Suppressor macrophage (primary cell): ENCODE data around the gene GSS.

Source experiments
- DNase-seq, 4 experiments: peaks; one replicate each; pipeline ENCODE4 v3.0.0-alpha.2; 2020 to 2022
- total RNA-seq, 17 experiments: gene quantifications; one replicate each; lab custom pipeline; 2026; ENCODE audit warnings: mixed read lengths in 6 of 17, inconsistent platforms in 3 of 17; lab: John Stamatoyannopoulos, UW

Gene GSS
- 44.2 to 89.5 (median 66.3) reads per million in 17 experiments for total RNA-seq

DNA sequence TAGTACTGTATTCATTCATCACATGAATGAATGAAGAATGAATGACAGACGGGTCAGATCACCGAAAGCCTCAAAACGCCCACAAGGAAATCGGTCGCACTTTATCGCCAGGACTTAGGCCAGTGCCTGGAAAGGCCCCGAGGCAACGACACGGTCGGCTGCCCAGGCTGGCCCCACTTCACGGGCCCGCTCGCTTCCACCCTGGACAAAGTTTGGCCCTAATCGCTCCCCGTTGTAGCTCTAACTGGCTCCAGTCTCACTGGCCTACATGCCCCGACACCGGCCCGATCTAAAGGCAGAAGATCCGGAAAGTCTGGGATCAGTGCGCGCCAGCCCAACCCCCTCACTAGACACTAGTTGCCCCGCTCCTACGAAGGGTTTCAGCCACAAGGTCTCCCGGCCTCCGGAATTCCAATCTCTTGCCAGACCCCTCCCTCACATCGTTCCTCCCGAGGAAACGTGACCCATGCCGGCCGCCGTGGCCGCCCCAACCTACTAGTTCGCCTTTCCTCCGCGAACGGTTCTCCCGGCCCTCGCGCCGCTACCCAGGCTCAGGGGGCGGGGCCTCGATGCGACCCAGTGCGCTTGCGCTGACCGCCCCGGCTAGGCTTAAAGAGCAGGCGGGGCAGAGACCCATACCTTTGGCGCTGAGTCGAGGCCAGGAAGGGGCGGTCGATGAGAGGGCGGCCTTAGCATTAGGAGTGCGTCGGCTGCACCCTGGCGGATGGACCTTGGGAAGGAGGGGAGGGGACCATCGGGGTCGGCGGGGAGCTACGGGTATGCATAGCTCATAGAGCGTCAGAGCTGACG is at the start of gene GSS, which contains the start of gene MYH7B:
Gene GSS (minus strand): TSS at position 576 of the 810 bp plus-strand sequence. CDS start 3,954 bp downstream, outside the sequence.
Gene MYH7B (plus strand): TSS at position 638 of the 810 bp plus-strand sequence. CDS start 22,138 bp downstream, outside the sequence.
- peak; percentile 96 to 98 (median 98) for DNase-seq

DNA sequence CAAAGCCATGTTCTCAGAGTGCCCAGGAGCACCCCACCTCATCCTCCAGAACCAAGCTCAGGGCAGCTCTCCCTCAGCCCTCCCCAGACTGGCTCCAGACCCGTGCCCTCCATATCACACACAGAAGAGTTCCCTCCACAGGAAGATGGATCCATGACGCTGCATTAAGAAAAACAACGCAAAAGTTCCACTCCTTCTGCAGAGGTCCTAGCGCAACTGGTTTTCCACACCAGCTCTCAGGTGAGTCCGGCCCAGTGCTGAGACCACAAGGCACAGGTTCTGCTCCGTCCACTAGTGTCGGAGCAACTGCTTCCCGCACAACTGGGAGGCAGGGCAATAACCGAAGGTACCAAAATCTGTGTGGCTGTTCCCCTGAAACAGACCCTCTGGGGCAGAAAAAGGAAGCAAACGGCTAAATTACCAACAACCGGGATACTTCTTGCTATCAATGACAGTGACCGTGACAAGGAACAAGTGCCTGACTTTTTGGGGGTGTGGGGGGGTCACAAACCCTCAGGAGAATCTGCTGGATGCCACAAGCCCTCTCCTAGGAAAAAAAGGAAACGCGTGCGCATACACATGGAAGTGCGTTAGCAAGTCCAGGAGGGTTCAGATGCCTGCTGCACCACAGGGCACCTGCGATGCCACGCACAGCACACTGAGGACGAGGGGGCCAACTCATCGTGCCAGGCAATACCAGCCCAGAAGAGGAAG is 49.3 kb upstream of the GSS start:
- no peak for DNase-seq

DNA sequence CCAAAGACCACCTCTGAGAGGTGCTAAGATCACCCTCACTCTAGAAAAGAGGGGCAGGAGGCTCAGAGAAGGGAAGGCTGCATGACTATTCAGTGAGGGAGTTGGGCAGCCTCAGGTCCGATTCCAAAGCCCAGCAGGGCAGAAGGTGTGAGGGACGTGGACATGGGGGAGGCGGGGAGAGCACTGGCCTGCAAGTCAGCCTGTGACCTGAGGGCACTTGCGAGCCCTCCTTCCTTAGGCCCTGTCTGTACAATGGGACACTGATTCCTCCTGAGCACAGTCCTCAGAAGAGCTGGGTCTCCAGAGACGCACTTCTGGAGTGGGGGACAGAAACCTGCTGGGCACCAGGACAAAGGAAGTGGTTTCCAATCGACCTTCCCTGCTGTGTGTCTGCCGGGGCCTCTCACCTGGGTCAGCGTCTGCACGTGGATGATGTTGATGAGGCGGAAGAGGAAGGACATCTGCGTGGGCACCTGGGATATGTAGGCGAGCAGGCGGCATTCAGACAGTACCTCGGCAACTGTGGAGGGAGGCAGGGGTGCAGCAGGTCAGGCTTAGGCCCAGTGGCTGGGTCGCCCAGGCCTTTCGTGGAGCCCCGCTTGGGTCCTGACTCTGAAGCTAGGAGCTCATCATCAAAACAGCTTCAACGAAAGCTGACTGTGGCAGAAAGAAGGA is 48.6 kb upstream of the GSS start:
- no peak for DNase-seq

DNA sequence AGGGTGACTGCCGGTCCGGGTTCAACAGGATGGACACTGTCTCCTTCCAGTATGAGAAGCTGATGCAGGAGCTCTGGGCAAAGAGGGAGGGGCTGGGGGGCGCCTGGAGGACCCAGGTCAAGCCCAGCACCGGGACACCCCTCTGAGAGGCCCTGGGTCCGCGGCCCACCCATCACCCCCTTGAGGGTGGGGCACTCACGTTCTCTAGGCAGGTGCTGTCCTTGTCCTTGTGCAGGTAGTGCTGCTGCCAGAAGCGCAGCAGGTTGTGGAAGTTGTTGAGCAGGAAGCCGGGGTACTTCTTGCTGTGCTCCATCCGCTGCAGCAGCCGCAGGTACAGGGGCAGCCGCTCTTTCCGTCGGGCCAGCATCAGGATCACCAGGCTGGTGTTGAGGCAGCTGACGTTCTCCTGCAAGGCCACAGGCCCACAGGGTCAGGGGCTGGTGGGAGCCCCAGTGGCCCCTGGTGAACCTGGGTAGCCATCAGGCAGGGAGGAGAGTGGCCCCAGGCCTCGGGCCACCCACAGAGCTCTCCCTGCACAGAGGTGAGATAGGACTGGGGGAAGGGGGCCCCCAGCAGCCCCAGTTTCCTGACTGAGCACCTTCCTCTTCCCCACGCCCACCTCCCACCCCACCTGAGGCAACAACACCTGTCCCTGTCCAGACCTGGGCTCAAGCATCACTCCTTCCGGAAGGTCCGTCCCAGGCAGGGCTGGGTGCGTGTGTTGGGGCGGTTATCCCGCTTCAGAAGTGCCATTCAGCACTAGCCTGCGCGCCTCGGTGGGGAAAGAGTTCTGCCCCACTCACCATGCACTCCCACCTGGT is 47.8 kb upstream of the GSS start:
- no peak for DNase-seq

DNA sequence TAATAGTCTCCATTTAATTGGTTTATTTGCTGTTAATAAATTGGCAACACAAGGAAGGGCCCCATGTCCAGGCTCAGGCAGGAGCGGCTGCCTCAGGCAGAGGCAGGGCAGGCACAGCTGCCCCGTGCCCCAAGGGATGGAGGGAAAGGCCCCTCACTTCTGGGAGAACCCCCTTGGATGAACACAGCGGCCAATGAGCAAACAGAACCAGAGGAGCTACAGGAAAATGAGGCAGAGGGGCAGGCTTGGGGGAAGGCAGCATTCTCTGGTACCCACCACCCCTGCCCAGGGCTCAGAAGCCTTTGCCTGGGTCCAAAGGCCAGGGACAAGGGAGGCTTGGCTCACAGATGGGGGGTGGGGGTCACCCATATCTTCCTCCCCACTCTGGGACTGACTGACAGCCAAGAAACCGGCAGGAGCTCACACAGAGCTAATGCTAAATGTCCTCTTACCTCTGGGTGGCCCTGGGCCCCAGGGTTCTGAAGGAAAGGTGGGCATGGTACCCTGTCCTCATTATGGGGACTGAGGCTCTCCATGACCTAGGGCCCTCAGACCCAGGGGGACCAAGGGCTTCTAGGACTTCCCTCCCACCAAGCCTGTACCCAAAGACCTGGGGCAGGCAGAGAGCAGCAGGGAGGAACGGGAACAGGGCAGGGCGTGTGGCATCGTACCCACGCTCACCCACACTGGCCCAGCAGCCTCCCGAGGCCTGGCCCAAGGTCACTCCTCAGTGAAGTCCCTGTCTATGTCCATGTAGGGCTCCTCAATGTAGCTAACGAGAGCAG is 47.0 kb upstream of the GSS start:
- DNase-seq = no peak

DNA sequence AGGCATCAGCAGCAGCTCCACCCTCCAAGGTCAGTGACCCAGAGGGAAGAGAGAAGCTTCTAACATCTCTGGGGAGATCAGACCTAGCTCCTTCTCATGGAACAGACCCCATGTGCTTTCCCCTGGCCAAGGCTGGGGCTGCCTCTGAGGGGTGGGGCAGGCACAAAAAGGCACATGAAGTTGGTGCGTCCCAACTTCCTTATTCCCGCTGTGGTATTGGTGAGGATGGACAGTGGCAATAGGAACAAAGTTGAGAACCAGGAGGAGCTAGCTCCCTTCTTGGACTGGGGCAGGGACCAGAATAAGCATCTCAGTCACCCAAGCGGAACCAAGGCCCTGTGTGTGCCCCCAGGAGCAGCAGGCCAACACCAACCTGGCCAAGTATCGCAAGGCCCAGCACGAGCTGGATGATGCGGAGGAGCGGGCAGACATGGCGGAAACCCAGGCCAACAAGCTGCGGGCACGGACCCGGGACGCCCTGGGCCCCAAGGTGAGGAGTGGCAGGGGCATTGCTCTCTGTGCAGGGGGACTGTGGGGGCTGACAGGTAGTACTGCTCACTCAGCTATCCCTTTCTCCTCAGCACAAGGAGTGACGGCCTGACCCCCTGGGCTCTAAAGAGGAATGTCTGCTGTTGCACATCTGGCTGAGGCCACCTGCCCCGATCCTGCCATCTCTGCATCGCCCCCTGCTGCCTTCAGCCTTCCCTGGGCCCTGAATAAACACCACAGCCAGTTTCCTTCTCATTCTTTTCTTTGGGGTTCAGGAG is 46.2 kb upstream of the GSS start:
- no peak for DNase-seq

DNA sequence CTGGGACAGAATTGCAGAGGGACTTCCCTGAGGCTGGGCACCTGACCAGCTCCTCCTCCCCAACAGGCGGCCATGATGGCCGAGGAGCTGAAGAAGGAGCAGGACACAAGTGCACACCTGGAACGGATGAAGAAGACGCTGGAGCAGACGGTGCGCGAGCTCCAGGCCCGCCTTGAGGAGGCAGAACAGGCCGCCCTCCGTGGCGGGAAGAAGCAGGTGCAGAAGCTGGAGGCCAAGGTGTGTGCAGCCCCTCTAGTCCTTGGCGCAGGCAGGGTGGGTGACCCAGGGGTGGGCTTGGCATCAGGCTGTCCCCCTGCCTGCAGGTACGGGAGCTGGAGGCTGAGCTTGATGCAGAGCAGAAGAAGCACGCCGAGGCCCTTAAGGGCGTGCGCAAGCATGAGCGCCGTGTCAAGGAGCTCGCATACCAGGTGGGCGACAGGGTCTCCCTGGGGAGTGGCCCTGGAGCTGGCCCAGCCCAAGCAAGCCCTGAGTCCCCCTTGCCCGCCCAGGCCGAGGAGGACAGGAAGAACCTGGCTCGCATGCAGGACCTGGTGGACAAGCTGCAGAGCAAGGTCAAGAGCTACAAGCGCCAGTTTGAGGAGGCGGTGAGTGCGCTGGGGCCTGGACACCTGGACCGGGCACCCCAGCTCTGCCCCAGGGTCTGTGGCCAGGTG is 45.5 kb upstream of the GSS start:
- no peak for DNase-seq

DNA sequence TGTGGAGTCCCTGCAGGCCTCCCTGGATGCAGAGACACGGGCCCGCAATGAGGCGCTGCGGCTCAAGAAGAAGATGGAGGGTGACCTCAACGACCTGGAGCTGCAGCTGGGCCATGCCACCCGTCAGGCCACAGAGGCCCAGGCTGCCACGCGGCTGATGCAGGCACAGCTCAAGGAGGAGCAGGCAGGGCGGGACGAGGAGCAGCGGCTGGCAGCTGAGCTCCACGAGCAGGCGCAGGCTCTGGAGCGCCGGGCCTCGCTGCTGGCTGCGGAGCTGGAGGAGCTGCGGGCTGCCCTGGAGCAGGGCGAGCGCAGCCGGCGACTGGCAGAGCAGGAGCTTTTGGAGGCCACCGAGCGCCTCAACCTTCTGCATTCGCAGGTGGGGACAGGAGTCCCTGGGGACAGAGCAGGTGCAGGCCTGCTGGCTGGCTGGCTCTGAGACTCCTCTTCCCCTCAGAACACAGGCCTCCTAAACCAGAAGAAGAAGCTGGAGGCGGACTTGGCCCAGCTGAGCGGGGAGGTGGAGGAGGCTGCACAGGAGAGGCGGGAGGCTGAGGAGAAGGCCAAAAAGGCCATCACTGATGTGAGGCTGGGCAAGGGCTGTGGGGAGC is 44.8 kb upstream of the GSS start:
- no peak for DNase-seq

DNA sequence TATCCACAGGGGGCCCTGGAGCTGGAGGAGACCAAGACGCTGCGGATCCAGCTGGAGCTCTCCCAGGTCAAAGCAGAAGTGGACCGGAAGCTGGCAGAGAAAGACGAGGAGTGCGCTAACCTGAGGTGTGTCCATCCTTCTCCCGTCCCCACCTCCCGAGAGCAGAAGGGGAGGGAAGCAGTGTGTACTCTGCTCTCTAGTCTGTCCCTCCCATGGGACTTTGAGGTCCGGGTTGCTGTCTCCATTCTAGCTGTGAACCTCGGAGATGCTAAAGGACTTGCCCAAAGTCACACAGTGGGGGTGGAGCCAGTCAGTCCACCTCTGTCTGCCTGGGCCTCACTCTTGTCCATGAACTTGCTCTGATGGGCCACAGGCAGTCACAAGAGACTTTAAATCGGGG is 44.2 kb upstream of the GSS start:
- DNase-seq = no peak

DNA sequence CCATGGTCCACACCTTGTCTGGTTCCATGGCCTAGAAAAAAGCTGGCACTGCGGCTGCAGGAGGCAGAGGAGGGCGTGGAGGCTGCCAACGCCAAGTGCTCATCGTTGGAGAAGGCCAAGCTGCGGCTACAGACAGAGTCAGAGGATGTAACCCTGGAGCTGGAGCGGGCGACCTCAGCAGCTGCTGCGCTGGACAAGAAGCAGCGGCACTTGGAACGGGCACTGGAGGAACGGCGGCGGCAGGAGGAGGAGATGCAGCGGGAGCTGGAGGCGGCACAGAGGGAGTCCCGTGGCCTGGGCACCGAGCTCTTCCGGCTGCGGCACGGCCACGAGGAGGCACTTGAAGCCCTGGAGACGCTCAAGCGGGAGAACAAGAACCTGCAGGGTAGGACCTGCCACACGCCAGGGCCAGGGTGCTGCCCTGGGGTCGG is 43.4 kb upstream of the GSS start:
- no peak for DNase-seq

DNA sequence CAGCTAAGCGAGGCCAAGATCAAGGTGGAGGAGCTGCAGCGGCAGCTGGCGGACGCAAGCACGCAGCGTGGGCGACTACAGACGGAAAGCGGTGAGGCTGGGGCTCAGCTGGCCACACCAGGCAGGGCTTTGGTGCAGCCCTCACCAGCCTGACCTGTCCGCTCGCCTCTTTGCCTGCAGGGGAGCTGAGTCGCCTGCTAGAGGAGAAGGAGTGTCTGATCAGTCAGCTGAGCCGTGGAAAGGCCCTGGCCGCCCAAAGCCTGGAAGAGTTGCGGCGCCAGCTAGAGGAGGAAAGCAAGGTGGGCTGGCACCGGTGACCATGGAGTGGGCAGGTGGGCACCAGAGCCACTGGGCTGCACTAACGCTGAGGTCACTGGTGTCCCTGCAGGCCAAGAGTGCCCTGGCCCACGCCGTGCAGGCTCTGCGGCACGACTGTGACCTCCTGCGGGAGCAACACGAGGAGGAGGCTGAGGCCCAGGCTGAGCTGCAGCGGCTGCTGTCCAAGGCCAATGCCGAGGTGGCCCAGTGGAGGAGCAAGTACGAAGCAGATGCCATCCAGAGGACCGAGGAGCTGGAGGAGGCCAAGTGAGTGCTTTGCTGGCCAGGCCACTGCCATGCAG is 42.8 kb upstream of the GSS start:
- DNase-seq = no peak

DNA sequence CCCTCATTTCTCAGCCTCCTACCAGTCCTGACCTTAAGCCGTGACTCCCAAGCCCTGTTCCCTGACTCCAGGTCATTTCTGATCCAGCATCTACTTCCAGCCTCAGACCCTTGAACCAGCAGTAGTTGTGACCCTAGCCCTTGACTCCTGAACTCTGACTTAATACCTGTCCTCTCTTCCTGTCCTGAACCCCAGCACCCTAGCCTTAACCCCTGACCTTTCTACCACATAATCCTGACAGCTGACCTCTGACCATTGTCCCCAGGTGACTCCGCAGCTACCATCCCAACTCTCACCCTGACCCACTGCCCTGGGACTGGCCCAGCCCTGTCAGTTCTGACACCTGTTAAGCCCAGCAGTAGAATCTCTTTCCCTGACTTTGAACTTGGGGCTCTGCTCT is 42.2 kb upstream of the GSS start:
- no peak for DNase-seq

DNA sequence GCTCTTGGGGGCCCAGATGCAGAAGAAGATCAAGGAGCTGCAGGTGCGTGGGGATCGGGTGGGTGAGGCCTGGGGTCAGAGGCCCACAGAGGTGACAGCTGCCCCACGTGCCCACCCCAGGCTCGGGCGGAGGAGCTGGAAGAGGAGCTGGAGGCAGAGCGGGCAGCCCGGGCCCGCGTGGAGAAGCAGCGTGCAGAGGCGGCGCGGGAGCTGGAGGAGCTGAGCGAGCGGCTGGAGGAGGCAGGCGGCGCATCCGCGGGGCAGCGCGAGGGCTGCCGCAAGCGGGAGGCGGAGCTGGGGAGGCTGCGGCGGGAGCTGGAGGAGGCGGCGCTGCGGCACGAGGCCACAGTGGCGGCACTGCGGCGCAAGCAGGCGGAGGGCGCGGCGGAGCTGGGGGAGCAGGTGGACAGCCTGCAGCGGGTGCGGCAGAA is 41.5 kb upstream of the GSS start:
- no peak for DNase-seq

DNA sequence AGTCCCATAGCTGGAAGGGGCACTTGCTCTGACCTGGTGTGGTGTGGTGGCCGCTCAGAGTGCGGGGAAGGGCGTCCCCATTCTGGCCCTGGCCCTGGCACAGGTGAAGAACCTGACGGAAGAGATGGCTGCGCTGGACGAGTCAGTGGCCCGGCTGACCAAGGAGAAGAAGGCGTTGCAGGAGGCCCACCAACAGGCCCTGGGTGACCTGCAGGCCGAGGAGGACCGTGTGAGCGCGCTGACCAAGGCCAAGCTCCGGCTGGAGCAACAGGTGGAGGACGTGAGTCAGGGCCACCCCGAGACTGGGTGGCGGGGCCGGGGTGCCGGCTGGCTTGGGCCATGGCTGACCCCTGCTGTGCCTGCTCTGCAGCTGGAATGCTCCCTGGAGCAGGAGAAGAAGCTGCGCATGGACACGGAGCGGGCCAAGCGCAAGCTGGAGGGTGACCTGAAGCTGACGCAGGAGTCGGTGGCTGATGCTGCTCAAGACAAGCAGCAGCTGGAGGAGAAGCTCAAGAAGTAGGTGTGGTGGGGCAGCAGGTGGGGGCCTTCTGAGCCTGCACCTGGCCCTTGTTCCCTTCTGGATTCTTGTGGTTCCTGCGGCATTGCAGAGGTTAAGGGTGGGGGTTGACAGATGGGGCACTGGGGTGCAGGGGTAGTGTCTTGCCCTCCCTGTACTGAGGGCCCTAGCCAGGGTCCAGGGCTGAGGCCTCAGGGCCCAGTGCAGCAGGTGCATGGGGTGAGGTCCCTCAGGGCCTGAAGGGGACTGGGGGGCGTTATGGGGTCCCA is 40.8 kb upstream of the GSS start:
- no peak for DNase-seq

DNA sequence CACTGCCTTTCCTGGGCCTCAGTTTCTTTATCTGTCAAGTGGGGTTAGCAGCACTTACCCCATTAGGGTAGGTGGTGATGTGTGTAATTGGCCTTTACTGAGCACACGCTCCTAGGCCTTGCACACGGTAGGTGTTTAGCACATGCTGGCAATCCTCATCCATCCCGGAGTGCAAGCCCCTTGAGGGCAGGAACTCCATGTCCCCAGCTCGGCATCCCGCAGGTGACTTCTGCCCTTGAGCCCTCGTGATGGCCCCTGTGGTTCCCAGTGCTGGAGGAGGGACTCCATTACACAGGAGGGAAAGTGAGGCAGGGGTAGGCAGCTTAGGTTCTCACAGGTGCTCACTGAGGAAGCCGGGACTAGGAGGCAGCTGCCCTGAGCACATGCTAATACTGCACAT is 40.1 kb upstream of the GSS start:
- DNase-seq = no peak

DNA sequence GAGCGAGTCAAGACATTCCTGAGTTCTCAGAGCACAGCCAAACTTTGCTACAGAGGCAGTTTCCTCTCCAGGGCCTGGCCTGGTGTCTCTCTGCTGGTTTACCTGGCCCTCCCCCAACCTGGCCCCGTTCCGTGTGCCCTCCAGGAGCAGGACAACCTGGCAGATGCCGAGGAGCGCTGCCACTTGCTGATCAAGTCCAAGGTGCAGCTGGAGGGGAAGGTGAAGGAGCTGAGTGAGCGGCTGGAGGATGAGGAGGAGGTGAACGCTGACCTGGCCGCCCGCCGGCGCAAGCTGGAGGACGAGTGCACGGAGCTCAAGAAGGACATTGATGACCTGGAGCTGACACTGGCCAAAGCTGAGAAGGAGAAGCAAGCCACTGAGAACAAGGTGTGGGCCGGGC is 39.6 kb upstream of the GSS start:
- no peak for DNase-seq

DNA sequence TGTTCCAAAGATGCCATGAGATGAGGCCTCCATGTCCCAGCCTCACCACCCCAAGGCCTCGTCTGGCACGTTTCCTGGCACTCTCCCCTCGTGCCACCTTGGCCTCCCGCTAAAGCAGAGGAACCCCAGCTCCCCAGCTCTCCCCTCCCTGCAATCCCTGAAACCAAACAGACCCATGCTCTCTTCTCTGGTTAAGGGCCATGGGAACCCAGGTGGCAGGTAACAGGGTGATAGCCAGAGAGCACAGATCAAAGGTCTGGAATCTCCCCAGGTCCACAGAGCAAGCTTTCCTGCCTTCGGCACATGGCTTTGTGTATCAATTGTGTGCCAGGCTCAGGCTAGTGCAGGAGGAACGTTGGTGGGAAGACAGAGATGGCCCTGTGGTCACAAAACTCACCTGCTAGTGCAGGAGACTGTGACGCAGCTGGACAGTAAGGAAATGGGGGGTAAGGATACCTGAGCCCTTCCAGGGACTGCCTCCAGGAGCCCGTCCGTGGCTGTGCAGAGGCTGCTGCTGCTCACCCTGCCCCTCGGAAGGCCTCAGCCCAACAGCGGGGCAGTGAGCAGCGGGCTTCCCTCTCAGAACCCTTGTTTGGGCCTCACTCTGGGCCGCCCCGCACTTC is 39.0 kb upstream of the GSS start:
- DNase-seq = no peak
